Ascending aorta (tissue), 2 donors: ENCODE data around the gene B9D2. TPM values are rescaled to one million over a fixed set of nuclear protein-coding genes. Genes with fewer than 3 reads are reported as not detected.

ENCODE experiments used
- DNase-seq, 2 donors: peaks; one replicate each; pipeline ENCODE4 v3.0.0-alpha.2; 2019; ENCODE audit warnings: low spot score in 2 of 2
- H3K27ac ChIP-seq, 2 donors: fragments of 200-600 bp; sonication (generic); one replicate each; pipeline ENCODE4 v1.5.1; 2016 to 2017; ENCODE audit warnings: mild to moderate bottlenecking in 1 of 2
- H3K27me3 ChIP-seq: fragments of 200-600 bp; sonication (generic); one replicate; pipeline ENCODE4 v1.5.1; 2017
- H3K36me3 ChIP-seq, 2 donors: fragments of 200-600 bp; sonication (generic); one replicate each; pipeline ENCODE4 v1.5.1; 2016
- H3K4me1 ChIP-seq, 2 donors: fragments of 200-600 bp; sonication (generic); one replicate each; pipeline ENCODE4 v1.5.1; 2016 to 2017; ENCODE audit warnings: mild to moderate bottlenecking in 1 of 2
- H3K4me3 ChIP-seq, 2 donors: fragments of 200-600 bp; sonication (generic); one replicate each; pipeline ENCODE4 v1.5.1; 2016 to 2017; ENCODE audit warnings: mild to moderate bottlenecking in 1 of 2
- H3K9me3 ChIP-seq, 2 donors: fragments of 200-600 bp; sonication (generic); one replicate each; pipeline ENCODE4 v1.5.1; 2016
- CTCF ChIP-seq, 3 experiments: fragments of 200-600 bp in 2 of 3; fragments of 450-650 bp in 1 of 3; sonication (generic) in 2 of 3; IDR thresholded peaks; one replicate each; pipeline ENCODE4 v1.5.1; 2016 to 2019; ENCODE audit warnings: antibody characterized with exemption in 3 of 3, mild to moderate bottlenecking in 1 of 3, moderate library complexity in 1 of 3
- intact Hi-C: fragments of 100-400 bp; cut with DNase I; formaldehyde crosslinking; loops from one replicate; pipeline ENCODE4 v1.15.1; 2023
- total RNA-seq: library from RNA; depleted of rRNA; stranded (reverse); fragments of >200 nt; gene quantifications from one replicate; pipeline ENCODE4 v1.1.0, GENCODE V29; 2016

The B9D2 gene
- total RNA-seq, 1 donor from 2014 or later = 17.5 TPM

- H3K27ac ChIP-seq = peak overlapping the region; percentile 93 to 96
- DNase-seq = no peak
- H3K4me1 ChIP-seq = peaks cover 8 to 19% of the 10 kb centered on the region in 2 donors
- H3K27me3 ChIP-seq = no peaks in the 10 kb centered on the region
- TF ChIP-seq CTCF (IDR thresholded peaks at IDR 0.05) = no peak
- peak overlapping the region; percentile 55 to 86 for H3K4me3 ChIP-seq
- intact Hi-C loops = loop anchor here (1.0 to 10.0 kb wide), 6 partner anchors 14 to 768 kb away; partner anchors contain the start of gene ZNF574
- H3K9me3 ChIP-seq = no peaks in the 10 kb centered on the region
- peaks cover 37 to 46% of the 10 kb centered on the region in 2 donors for H3K36me3 ChIP-seq
These were observed 54.5 kb downstream of the B9D2 start for GRCh38 chr19:41309180-41310032.

GRCh38 chr19:41308450-41309179 lies 55.3 kb downstream of the B9D2 start:
- peak overlapping the region; percentile 93 to 96 for H3K27ac ChIP-seq
- intact Hi-C loops = loop anchor here (1.0 to 10.0 kb wide), 5 partner anchors 15 to 769 kb away; partner anchors contain the start of gene ZNF574
- peak; percentile 93 to 97 (median 96) for TF ChIP-seq CTCF (IDR thresholded peaks at IDR 0.05)
- H3K9me3 ChIP-seq = no peaks in the 10 kb centered on the region
- DNase-seq = peak; percentile 79 to 97
- peaks cover 39 to 48% of the 10 kb centered on the region in 2 donors for H3K36me3 ChIP-seq
- H3K27me3 ChIP-seq = no peaks in the 10 kb centered on the region
- peak overlapping the region; percentile 55 to 86 for H3K4me3 ChIP-seq
- H3K4me1 ChIP-seq = peaks cover 8 to 19% of the 10 kb centered on the region in 2 donors

- peaks cover 8 to 19% of the 10 kb centered on the region in 2 donors for H3K4me1 ChIP-seq
- no peaks in the 10 kb centered on the region for H3K9me3 ChIP-seq
- no peak for TF ChIP-seq CTCF (IDR thresholded peaks at IDR 0.05)
- H3K27me3 ChIP-seq = no peaks in the 10 kb centered on the region
- DNase-seq = no peak
- H3K4me3 ChIP-seq = no peak overlapping the region
- H3K36me3 ChIP-seq = peaks cover 40 to 48% of the 10 kb centered on the region in 2 donors
- peak overlapping the region; percentile 76 to 93 for H3K27ac ChIP-seq
- intact Hi-C loops = loop anchor here (2.0 to 10.0 kb wide), 4 partner anchors 47 to 769 kb away; partner anchors contain the start of gene ZNF574
These were observed 55.9 kb downstream of the B9D2 start for GRCh38 chr19:41307954-41308449.

- H3K36me3 ChIP-seq = peaks cover 45 to 47% of the 10 kb centered on the region in 2 donors
- intact Hi-C loops = loop anchor here (5.0 to 10.0 kb wide), 2 partner anchors 332 to 770 kb away; partner anchors contain the start of gene ZNF574
These were observed 56.7 kb downstream of the B9D2 start for GRCh38 chr19:41307090-41307875.

More at GRCh38 chr19:41307090-41307875, 56.7 kb downstream of the B9D2 start:
- TF ChIP-seq CTCF (IDR thresholded peaks at IDR 0.05) = no peak
- peaks cover 8 to 19% of the 10 kb centered on the region in 2 donors for H3K4me1 ChIP-seq
- no peak overlapping the region for H3K4me3 ChIP-seq
- H3K27me3 ChIP-seq = no peaks in the 10 kb centered on the region
- H3K9me3 ChIP-seq = no peaks in the 10 kb centered on the region
- H3K27ac ChIP-seq = peak overlapping the region; percentile 76 to 93
- DNase-seq = no peak
